GM12878 (cell line): Measurements from ENCODE around the gene MARVELD3. TPM values are rescaled to one million over a fixed set of nuclear protein-coding genes. Genes with fewer than 3 reads are reported as not detected.

ENCODE experiments used
- ATAC-seq: fragments of 200-7000 bp; cut with Tn5 transposase; 3 replicates; pipeline ENCODE4 v1.9.1; 2020; ENCODE audit warnings: mild to moderate bottlenecking, moderate library complexity
- BruUV-seq: library from RNA; stranded (reverse); fragments of 400-500 nt; replicated peaks from 2 replicates; lab custom pipeline; 2021; lab: Mats Ljungman, UMichigan
- CTCF ChIA-PET: fragments of 300-600 bp; sonication (Branson Sonifier 250); formaldehyde crosslinking; extraction: SDS; loops from one replicate; lab custom pipeline; 2021; ENCODE audit warnings: inconsistent platforms; lab: Yijun Ruan, JAX
- POLR2A ChIA-PET: fragments of 350-600 bp; formaldehyde crosslinking; extraction: SDS; loops from one replicate; lab custom pipeline; 2021; ENCODE audit warnings: inconsistent platforms; lab: Charles Lee
- RAD21 ChIA-PET: fragments of 300-600 bp; sonication (Branson Sonifier 250); formaldehyde crosslinking; loops from one replicate; lab custom pipeline; 2023; ENCODE audit warnings: antibody characterized with exemption; ENCODE audit not compliant: unreplicated experiment; lab: Charles Lee
- SMC1A ChIA-PET: fragments of 300-600 bp; sonication (Branson Sonifier 250); formaldehyde crosslinking; loops from one replicate; lab custom pipeline; 2023; ENCODE audit not compliant: unreplicated experiment, uncharacterized antibody; lab: Charles Lee
- DNase-seq: peaks from one replicate; pipeline ENCODE4 v3.0.0-alpha.2; 2011; ENCODE audit warnings: low read depth, low spot score
- FAIRE-seq: peaks from 3 replicates; lab custom pipeline; 2011; peaks lifted over from hg19 to GRCh38; lab: Jason Lieb, UNC
- H2AFZ ChIP-seq: 2 replicates; pipeline ENCODE4 v1.6.0; 2011; ENCODE audit warnings: low read depth, low read length, control low read depth; ENCODE audit not compliant: control insufficient read depth
- H3K27ac ChIP-seq: 2 replicates; pipeline ENCODE4 v1.5.1; 2011; ENCODE audit warnings: control low read depth; ENCODE audit not compliant: control insufficient read depth, insufficient read depth
- H3K27me3 ChIP-seq, 2 experiments: replicated peaks in 1 of 2; 2 replicates each; pipeline versions ENCODE4 v1.6.0 to v1.6.1; 2011; ENCODE audit warnings: low read length in 1 of 2; ENCODE audit not compliant: control insufficient read depth in 2 of 2, insufficient read depth in 2 of 2
- H3K36me3 ChIP-seq, 2 experiments: 2 replicates each; pipeline ENCODE4 v1.5.1; 2011; ENCODE audit warnings: low read length in 1 of 2; ENCODE audit not compliant: control insufficient read depth in 2 of 2, insufficient read depth in 2 of 2
- H3K4me1 ChIP-seq: 2 replicates; pipeline ENCODE4 v1.6.1; 2011; ENCODE audit warnings: mild to moderate bottlenecking, low read length, moderate library complexity, mixed read lengths; ENCODE audit not compliant: control insufficient read depth, insufficient read depth
- H3K4me2 ChIP-seq: 2 replicates; pipeline ENCODE4 v1.6.0; 2011; ENCODE audit warnings: control low read depth; ENCODE audit not compliant: control insufficient read depth, insufficient read depth
- H3K4me3 ChIP-seq: fragments of 200-600 bp; sonication (generic); 2 replicates; pipeline ENCODE4 v1.5.1; 2016
- H3K79me2 ChIP-seq: 2 replicates; pipeline ENCODE4 v1.6.0; 2011; ENCODE audit warnings: low read length; ENCODE audit not compliant: control insufficient read depth, insufficient read depth
- H3K9ac ChIP-seq: 2 replicates; pipeline ENCODE4 v1.8.0; 2011; ENCODE audit warnings: low read length, control low read depth, mixed read lengths; ENCODE audit not compliant: control insufficient read depth, insufficient read depth
- H3K9me3 ChIP-seq: replicated peaks from 3 replicates; pipeline ENCODE4 v1.5.1; 2011; ENCODE audit warnings: mild to moderate bottlenecking, low read length; ENCODE audit not compliant: control insufficient read depth, insufficient read depth
- H4K20me1 ChIP-seq: 2 replicates; pipeline ENCODE4 v1.6.0; 2011; ENCODE audit not compliant: control insufficient read depth, insufficient read depth
- ATF2 ChIP-seq: IDR thresholded peaks from 2 replicates; pipeline ENCODE4 v1.6.1; 2012; ENCODE audit warnings: low read length, inconsistent platforms
- CTCF ChIP-seq, 3 experiments: IDR thresholded peaks in 2 of 3; conservative IDR thresholded peaks in 1 of 3; 2 replicates each; pipeline ENCODE4 v1.5.1; 2011; ENCODE audit warnings: low read depth in 3 of 3, low read length in 3 of 3, mild to moderate bottlenecking in 3 of 3, control low read depth in 2 of 3, moderate library complexity in 2 of 3, inconsistent platforms in 1 of 3, mixed read lengths in 1 of 3; ENCODE audit not compliant: control insufficient read depth in 2 of 3, insufficient read depth in 1 of 3; ENCODE audit errors: extremely low read depth in 1 of 3
- E2F8 ChIP-seq: fragments of 450-650 bp; IDR thresholded peaks from 2 replicates; pipeline ENCODE4 v1.6.1; 2018; ENCODE audit warnings: mild to moderate bottlenecking, low read depth, moderate library complexity; ENCODE audit not compliant: partially characterized antibody
- HCFC1 ChIP-seq: fragments of 150-350 bp; IDR thresholded peaks from 2 replicates; pipeline ENCODE4 v1.6.1; 2014; ENCODE audit warnings: low read length
- MAX ChIP-seq: IDR thresholded peaks from 2 replicates; pipeline ENCODE4 v1.6.1; 2012; ENCODE audit warnings: low read depth, low read length, improper control_type of control experiment
- NR2C2 ChIP-seq: IDR thresholded peaks from 2 replicates; pipeline ENCODE4 v1.6.1; 2011; ENCODE audit warnings: borderline replicate concordance, low read depth; ENCODE audit not compliant: control insufficient read depth, insufficient read length
- RAD21 ChIP-seq: IDR thresholded peaks from 2 replicates; pipeline ENCODE4 v1.6.1; 2011; ENCODE audit warnings: mild to moderate bottlenecking, low read depth, low read length, moderate library complexity; ENCODE audit not compliant: insufficient read depth
- RCOR1 ChIP-seq: conservative IDR thresholded peaks from 2 replicates; pipeline ENCODE4 v1.6.1; 2012; ENCODE audit warnings: low read depth, low read length, improper control_type of control experiment
- SMAD5 ChIP-seq: IDR thresholded peaks from 2 replicates; pipeline ENCODE4 v1.6.1; 2016; ENCODE audit warnings: antibody characterized with exemption, low read depth
- SREBF2 ChIP-seq: IDR thresholded peaks from 2 replicates; pipeline ENCODE4 v1.6.1; 2012; ENCODE audit warnings: mild to moderate bottlenecking, low read length
- YBX1 ChIP-seq: fragments of 450-650 bp; IDR thresholded peaks from 2 replicates; pipeline ENCODE4 v1.6.1; 2016; ENCODE audit warnings: antibody characterized with exemption
- ZBTB40 ChIP-seq: fragments of 450-650 bp; IDR thresholded peaks from 2 replicates; pipeline ENCODE4 v1.6.1; 2016; ENCODE audit warnings: mild to moderate bottlenecking, moderate library complexity, borderline replicate concordance
- WGBS: methylation state at CpG from one replicate; pipeline ENCODE4 v1.1.6; 2016; ENCODE audit warnings: low lambda C conversion rate; ENCODE audit not compliant: insufficient replicate concordance, insufficient coverage; ENCODE audit errors: missing lambda C conversion rate; 5-methylcytosine and 5-hydroxymethylcytosine counted together
- in situ Hi-C: fragments of 300-500 bp; cut with MboI; formaldehyde crosslinking; loops from 9 replicates; pipeline ENCODE4 v1.14.3; 2018; ENCODE audit warnings: mixed read lengths
- intact Hi-C: fragments of 100-400 bp; cut with micrococcal nuclease; formaldehyde crosslinking; loops from one replicate; pipeline ENCODE4 v1.14.2; 2022; ENCODE audit not compliant: unreplicated experiment
- polyA plus RNA-seq, 11 experiments: library from polyadenylated mRNA; depleted of rRNA in 4 of 11; unstranded in 6 of 11; stranded (reverse) in 5 of 11; fragments of >200 nt; fragmentation: Nextera tagmentation in 4 of 11; fragmentation: Illumina TruSeq in 1 of 11; extraction: Ambion mirVana in 4 of 11; extraction: Trizol in 1 of 11; gene quantifications; 1 replicate in 1 of 11; 2 replicates in 10 of 11; pipeline versions ENCODE4 v1.2.1 to v1.2.3, GENCODE V29; 2011 to 2016; ENCODE audit warnings: inconsistent platforms in 2 of 11, missing spikeins in 2 of 11, low read depth in 1 of 11
- total RNA-seq, 4 experiments: library from RNA; depleted of rRNA in 3 of 4; stranded (reverse); fragments of >200 nt in 3 of 4; fragmentation: Illumina TruSeq in 1 of 4; extraction: Trizol in 1 of 4; gene quantifications; 2 replicates each; pipeline versions ENCODE4 v1.2.1 to v1.2.3, GENCODE V29; 2013 to 2021

MARVELD3 gene
- total and polyA plus RNA-seq, 10 of the 15 experiments (the other 5 are each of a cell fraction or from before 2014, with no cell fraction given) = 0.03 to 0.18 (median 0.09) TPM; not detected in 4

GRCh38 chr16:71648162-71648561 lies 22.2 kb downstream of the MARVELD3 start (continued):
- TF ChIP-seq NR2C2 (no peak), SMAD5 (no peak), RCOR1 (no peak), YBX1 (no peak)

- Histone ChIP-seq H3K36me3 (peaks cover 3 to 7% of the 10 kb centered on the region in 2 experiments; a peak in 3 of 4 replicates), H4K20me1 (no peaks in the 10 kb centered on the region), H3K27ac (no peak overlapping the region), H3K79me2 (no peaks in the 10 kb centered on the region), H3K9me3 (no peaks in the 10 kb centered on the region), H3K4me1 (no peaks in the 10 kb centered on the region), H2AFZ (no peak overlapping the region), H3K9ac (no peak overlapping the region), H3K27me3 (no peaks in the 10 kb centered on the region), H3K4me2 (no peak overlapping the region), H3K4me3 (no peak overlapping the region)
- ATAC-seq (peak; percentile 52; the same call in 2 of the 3 replicates), DNase-seq (no peak), FAIRE-seq (no peak)
- ChIA-PET POLR2A (no interaction called here), SMC1A (no interaction called here), RAD21 (no interaction called here), CTCF (no interaction called here)
- in situ Hi-C loops (no loop called here), intact Hi-C loops (loop anchor here (10.0 kb wide), 1 partner anchor 316 kb away; no protein-coding TSS in a partner anchor)
- no TSS peak for BruUV-seq
- 96% methylated on average over 6 of the region's 6 CpGs for WGBS
- TF ChIP-seq ZBTB40 (no peak), HCFC1 (no peak), RAD21 (peak; percentile 21; the same call in 1 of the 2 replicates), ATF2 (no peak), CTCF (IDR thresholded peaks at IDR 0.05 in 2 of 3, conservative IDR thresholded peaks at IDR 0.05 in 1 of 3; ENCODE audit: control insufficient read depth in 2 of 3, extremely low read depth in 1 of 3, insufficient read depth in 1 of 3, low read depth in 3 of 3, low read length in 3 of 3) (peak; percentile 30 to 44 (median 37); a peak in 5 of 6 replicates), SREBF2 (no peak), E2F8 (no peak), MAX (no peak)
Observed at GRCh38 chr16:71648921-71649320, 22.9 kb downstream of the MARVELD3 start.
